H1 (cell line): Measurements from ENCODE around the gene CLDN14. TPM values are rescaled to one million over a fixed set of nuclear protein-coding genes. Genes with fewer than 3 reads are reported as not detected.

Experiments used
- ASH2L ChIP-seq: fragments of 200-600, 300-600 bp; sonication (generic); IDR thresholded peaks from one replicate; pipeline ENCODE4 v1.7.1; 2017; ENCODE audit warnings: low read length
- RAD21 ChIP-seq, 2 experiments: IDR thresholded peaks in 1 of 2; conservative IDR thresholded peaks in 1 of 2; 2 replicates each; pipeline ENCODE4 v1.6.1; 2011; ENCODE audit warnings: low read depth in 2 of 2, low read length in 2 of 2, improper control_type of control experiment in 1 of 2, inconsistent platforms in 1 of 2, mild to moderate bottlenecking in 1 of 2, moderate library complexity in 1 of 2
- SP1 ChIP-seq: IDR thresholded peaks from 2 replicates; pipeline ENCODE4 v1.6.1; 2011; ENCODE audit warnings: low read depth, low read length
- ZNF274 ChIP-seq: IDR thresholded peaks from 2 replicates; pipeline ENCODE4 v1.7.0; 2012; ENCODE audit warnings: low read length, borderline replicate concordance; ENCODE audit errors: extremely low read depth
- polyA plus RNA-seq, 7 experiments: library from polyadenylated mRNA; depleted of rRNA in 3 of 7; stranded (reverse) in 5 of 7; unstranded in 2 of 7; fragments of >200 nt in 5 of 7; fragments of 200-250 nt in 2 of 7; gene quantifications; 1 replicate in 5 of 7; 2 replicates in 1 of 7; 4 replicates in 1 of 7; pipeline versions ENCODE4 v1.2.1 to v1.2.3, GENCODE V29; 2011 to 2013; ENCODE audit warnings: missing spikeins in 2 of 7, mixed read lengths in 2 of 7
- total RNA-seq: library from RNA; stranded (reverse); fragmentation: NEBNext Ultra II Directional; extraction: Animal tissue kit (Norgen Biotek cat#: 25700); gene quantifications from 2 replicates; pipeline ENCODE4 v1.2.1, GENCODE V29; 2021
- TF ChIP-seq, protein P1 (sequence below), 3 experiments: IDR thresholded peaks; 1 replicate in 2 of 3; 2 replicates in 1 of 3; pipeline versions ENCODE4 v1.5.1 to v1.6.1; 2011; ENCODE audit warnings: low read length in 3 of 3, mild to moderate bottlenecking in 3 of 3, inconsistent platforms in 2 of 3, low read depth in 1 of 3, moderate library complexity in 1 of 3; ENCODE audit not compliant: insufficient read depth in 1 of 3; ENCODE audit errors: control extremely low read depth in 1 of 3
- TF ChIP-seq, protein P2 (sequence below): IDR thresholded peaks from 2 replicates; pipeline ENCODE4 v1.6.1; 2011; ENCODE audit warnings: low read length, improper control_type of control experiment

CLDN14 gene
- total and polyA plus RNA-seq, 2 of the 8 experiments (the other 6 are each of a cell fraction or from before 2014, with no cell fraction given) = 0.08 TPM; not detected in 1

DNA sequence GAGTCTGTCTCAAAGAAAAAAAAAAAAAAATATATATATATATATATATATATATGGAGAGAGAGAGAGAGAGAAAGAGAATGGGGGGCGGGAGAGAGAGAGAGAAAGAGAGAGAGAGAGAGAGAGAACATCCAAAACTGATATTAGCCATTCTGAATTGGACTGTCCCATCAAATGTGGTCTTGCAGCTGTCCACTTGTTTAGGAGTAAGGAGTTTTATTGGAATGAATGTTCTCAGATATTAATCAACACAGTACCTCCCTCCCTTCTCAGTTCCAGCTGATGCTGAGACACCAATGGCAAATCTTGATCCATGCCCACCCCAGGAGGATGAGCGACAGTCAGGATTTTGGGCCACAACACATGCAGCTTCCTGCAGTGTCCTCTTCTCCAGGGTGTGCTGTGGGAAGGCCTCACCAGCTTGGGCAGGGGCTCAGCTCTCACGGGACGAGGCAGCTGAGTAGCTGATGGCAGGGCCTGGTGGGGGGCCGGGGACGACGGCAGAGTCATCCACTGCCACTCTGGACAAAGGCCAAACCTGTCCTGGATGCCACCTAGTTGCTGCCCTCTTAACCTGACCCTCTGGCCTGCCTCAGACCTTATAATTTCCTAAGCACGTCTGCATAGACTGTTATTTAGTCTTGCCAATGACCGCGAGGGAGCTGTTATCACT lies 9.3 kb upstream of the CLDN14 start (continued):
- TF ChIP-seq, protein P1, sequence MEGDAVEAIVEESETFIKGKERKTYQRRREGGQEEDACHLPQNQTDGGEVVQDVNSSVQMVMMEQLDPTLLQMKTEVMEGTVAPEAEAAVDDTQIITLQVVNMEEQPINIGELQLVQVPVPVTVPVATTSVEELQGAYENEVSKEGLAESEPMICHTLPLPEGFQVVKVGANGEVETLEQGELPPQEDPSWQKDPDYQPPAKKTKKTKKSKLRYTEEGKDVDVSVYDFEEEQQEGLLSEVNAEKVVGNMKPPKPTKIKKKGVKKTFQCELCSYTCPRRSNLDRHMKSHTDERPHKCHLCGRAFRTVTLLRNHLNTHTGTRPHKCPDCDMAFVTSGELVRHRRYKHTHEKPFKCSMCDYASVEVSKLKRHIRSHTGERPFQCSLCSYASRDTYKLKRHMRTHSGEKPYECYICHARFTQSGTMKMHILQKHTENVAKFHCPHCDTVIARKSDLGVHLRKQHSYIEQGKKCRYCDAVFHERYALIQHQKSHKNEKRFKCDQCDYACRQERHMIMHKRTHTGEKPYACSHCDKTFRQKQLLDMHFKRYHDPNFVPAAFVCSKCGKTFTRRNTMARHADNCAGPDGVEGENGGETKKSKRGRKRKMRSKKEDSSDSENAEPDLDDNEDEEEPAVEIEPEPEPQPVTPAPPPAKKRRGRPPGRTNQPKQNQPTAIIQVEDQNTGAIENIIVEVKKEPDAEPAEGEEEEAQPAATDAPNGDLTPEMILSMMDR (IDR thresholded peaks at IDR 0.05; ENCODE audit: control extremely low read depth in 1 of 3, insufficient read depth in 1 of 3, low read depth in 1 of 3, low read length in 3 of 3) = no peak
- TF ChIP-seq ASH2L (no peak), ZNF274 (no peak), RAD21 (IDR thresholded peaks at IDR 0.05 in 1 of 2, conservative IDR thresholded peaks at IDR 0.05 in 1 of 2; ENCODE audit: low read depth in 2 of 2, low read length in 2 of 2) (no peak), SP1 (no peak)
- TF ChIP-seq, protein P2, sequence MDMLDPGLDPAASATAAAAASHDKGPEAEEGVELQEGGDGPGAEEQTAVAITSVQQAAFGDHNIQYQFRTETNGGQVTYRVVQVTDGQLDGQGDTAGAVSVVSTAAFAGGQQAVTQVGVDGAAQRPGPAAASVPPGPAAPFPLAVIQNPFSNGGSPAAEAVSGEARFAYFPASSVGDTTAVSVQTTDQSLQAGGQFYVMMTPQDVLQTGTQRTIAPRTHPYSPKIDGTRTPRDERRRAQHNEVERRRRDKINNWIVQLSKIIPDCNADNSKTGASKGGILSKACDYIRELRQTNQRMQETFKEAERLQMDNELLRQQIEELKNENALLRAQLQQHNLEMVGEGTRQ = no peak
